H9 (cell line): Measurements from ENCODE around the gene DDX46. TPM values are rescaled to one million over a fixed set of nuclear protein-coding genes. Genes with fewer than 3 reads are reported as not detected.

Source experiments
- DNase-seq: peaks from one replicate; pipeline ENCODE4 v3.0.0-alpha.2; 2017
- H2AFZ ChIP-seq: one replicate; pipeline ENCODE4 v1.6.1; 2013; ENCODE audit warnings: mild to moderate bottlenecking, low read length, control low read depth, moderate library complexity
- H2AK5ac ChIP-seq: 2 replicates; pipeline ENCODE4 v1.6.1; 2013; ENCODE audit warnings: low read length, control low read depth, mixed read lengths; ENCODE audit not compliant: insufficient read length
- H2BK120ac ChIP-seq: one replicate; pipeline ENCODE4 v1.6.1; 2013; ENCODE audit warnings: low read depth, mild to moderate bottlenecking, low read length, control low read depth, inconsistent platforms; ENCODE audit not compliant: poor library complexity, severe bottlenecking
- H2BK12ac ChIP-seq: 2 replicates; pipeline ENCODE4 v1.6.1; 2013; ENCODE audit warnings: low read length, control low read depth, mixed read lengths, low read depth; ENCODE audit not compliant: insufficient read length
- H2BK15ac ChIP-seq: 2 replicates; pipeline ENCODE4 v1.6.1; 2013; ENCODE audit warnings: low read depth, low read length, control low read depth
- H2BK20ac ChIP-seq: one replicate; pipeline ENCODE4 v1.6.1; 2013; ENCODE audit warnings: low read depth, mild to moderate bottlenecking, low read length, control low read depth, inconsistent platforms; ENCODE audit not compliant: poor library complexity, severe bottlenecking
- H2BK5ac ChIP-seq: 2 replicates; pipeline ENCODE4 v1.6.1; 2013; ENCODE audit warnings: low read length, control low read depth, mixed read lengths; ENCODE audit not compliant: insufficient read length
- H3K14ac ChIP-seq: 2 replicates; pipeline ENCODE4 v1.6.1; 2013; ENCODE audit warnings: low read length, control low read depth; ENCODE audit not compliant: insufficient read depth
- H3K18ac ChIP-seq: 2 replicates; pipeline ENCODE4 v1.6.1; 2013; ENCODE audit warnings: low read depth, mild to moderate bottlenecking, mixed read lengths, low read length, control low read depth; ENCODE audit not compliant: insufficient read length
- H3K23ac ChIP-seq: 2 replicates; pipeline ENCODE4 v1.6.1; 2013; ENCODE audit warnings: low read length, control low read depth, mixed read lengths, low read depth; ENCODE audit not compliant: insufficient read length
- H3K23me2 ChIP-seq: 2 replicates; pipeline ENCODE4 v1.6.1; 2013; ENCODE audit warnings: low read depth, mild to moderate bottlenecking, mixed read lengths, low read length, control low read depth; ENCODE audit not compliant: insufficient read length, poor library complexity, severe bottlenecking
- H3K27ac ChIP-seq: 2 replicates; pipeline ENCODE4 v1.5.1; 2013; ENCODE audit warnings: low read length, control low read depth, mixed read lengths, low read depth; ENCODE audit not compliant: insufficient read length
- H3K27me3 ChIP-seq: 2 replicates; pipeline ENCODE4 v1.6.1; 2013; ENCODE audit warnings: low read length, control low read depth, inconsistent platforms; ENCODE audit not compliant: insufficient read depth
- H3K4ac ChIP-seq: 2 replicates; pipeline ENCODE4 v1.6.1; 2013; ENCODE audit warnings: low read depth, mild to moderate bottlenecking, control low read depth, inconsistent platforms, low read length, moderate library complexity
- H3K4me1 ChIP-seq: 2 replicates; pipeline ENCODE4 v1.6.1; 2013; ENCODE audit warnings: low read length, control low read depth, inconsistent platforms; ENCODE audit not compliant: insufficient read depth
- H3K4me2 ChIP-seq: 2 replicates; pipeline ENCODE4 v1.6.1; 2013; ENCODE audit warnings: low read length, control low read depth, mixed read lengths; ENCODE audit not compliant: insufficient read length, insufficient read depth
- H3K56ac ChIP-seq: 2 replicates; pipeline ENCODE4 v1.6.1; 2013; ENCODE audit warnings: low read depth, mild to moderate bottlenecking, mixed read lengths, low read length, control low read depth; ENCODE audit not compliant: insufficient read length
- H3K79me1 ChIP-seq: 2 replicates; pipeline ENCODE4 v1.6.1; 2013; ENCODE audit warnings: low read depth, mild to moderate bottlenecking, moderate library complexity, low read length, control low read depth, inconsistent platforms; ENCODE audit not compliant: insufficient read depth, poor library complexity, severe bottlenecking
- H3K79me2 ChIP-seq: 2 replicates; pipeline ENCODE4 v1.6.1; 2013; ENCODE audit warnings: low read length, control low read depth, inconsistent platforms; ENCODE audit not compliant: insufficient read depth
- H3K9ac ChIP-seq: 2 replicates; pipeline ENCODE4 v1.6.1; 2013; ENCODE audit warnings: low read length, control low read depth, mixed read lengths; ENCODE audit not compliant: insufficient read length; ENCODE audit errors: extremely low read depth
- H3K9me3 ChIP-seq: one replicate; pipeline ENCODE4 v1.6.1; 2013; ENCODE audit warnings: low read depth, low read length, inconsistent platforms; ENCODE audit not compliant: control insufficient read depth
- H3T11ph ChIP-seq: one replicate; pipeline ENCODE4 v1.6.1; 2013; ENCODE audit warnings: mild to moderate bottlenecking, low read length, control low read depth, inconsistent platforms
- H4K20me1 ChIP-seq: one replicate; pipeline ENCODE4 v1.6.1; 2013; ENCODE audit not compliant: control insufficient read depth, insufficient read length, insufficient read depth
- H4K5ac ChIP-seq: 2 replicates; pipeline ENCODE4 v1.6.1; 2013; ENCODE audit warnings: low read depth, mild to moderate bottlenecking, mixed read lengths, low read length, control low read depth; ENCODE audit not compliant: insufficient read length
- H4K8ac ChIP-seq: replicated peaks from 2 replicates; pipeline ENCODE4 v1.6.1; 2013; ENCODE audit warnings: low read length, control low read depth, mixed read lengths, low read depth; ENCODE audit not compliant: insufficient read length
- H4K91ac ChIP-seq: 2 replicates; pipeline ENCODE4 v1.6.1; 2013; ENCODE audit warnings: low read depth, mild to moderate bottlenecking, moderate library complexity, mixed read lengths, low read length, control low read depth; ENCODE audit not compliant: insufficient read length
- H3K27ac Mint-ChIP-seq, 3 experiments: 2 replicates in 2 of 3; 3 replicates in 1 of 3; pipeline ENCODE4 v1.8.0; 2020 to 2021; ENCODE audit warnings: mixed read lengths in 3 of 3, mild to moderate bottlenecking in 1 of 3, moderate library complexity in 1 of 3
- H3K27me3 Mint-ChIP-seq: 2 replicates; pipeline ENCODE4 v1.8.0; 2021; ENCODE audit warnings: low read depth, mild to moderate bottlenecking, moderate library complexity, mixed read lengths
- H3K36me3 Mint-ChIP-seq, 3 experiments: 2 replicates in 2 of 3; 3 replicates in 1 of 3; pipeline ENCODE4 v1.8.0; 2020 to 2021; ENCODE audit warnings: low read depth in 3 of 3, mixed read lengths in 3 of 3; ENCODE audit not compliant: insufficient read depth in 1 of 3
- H3K4me1 Mint-ChIP-seq, 2 experiments: 2 replicates each; pipeline ENCODE4 v1.8.0; 2020; ENCODE audit warnings: mixed read lengths in 2 of 2
- H3K4me3 Mint-ChIP-seq, 2 experiments: 2 replicates in 1 of 2; 3 replicates in 1 of 2; pipeline ENCODE4 v1.8.0; 2020 to 2021; ENCODE audit warnings: mild to moderate bottlenecking in 2 of 2, mixed read lengths in 2 of 2, moderate library complexity in 1 of 2
- H3K9me3 Mint-ChIP-seq, 2 experiments: 2 replicates in 1 of 2; 3 replicates in 1 of 2; pipeline ENCODE4 v1.8.0; 2020; ENCODE audit warnings: mild to moderate bottlenecking in 2 of 2, mixed read lengths in 2 of 2, moderate library complexity in 1 of 2
- CTCF ChIP-seq: fragments of 200-600 bp; sonication (generic); conservative IDR thresholded peaks from 3 replicates; pipeline ENCODE4 v1.8.0; 2021; ENCODE audit warnings: antibody characterized with exemption, mild to moderate bottlenecking
- WGBS: extraction: QIAGEN DNeasy Blood & Tissue Kit; methylation state at CpG from one replicate; pipeline ENCODE4 v1.1.7; 2013; ENCODE audit warnings: missing lambda C conversion rate, low lambda C conversion rate, mixed read lengths; ENCODE audit not compliant: insufficient read length; ENCODE audit errors: extremely low coverage; 5-methylcytosine and 5-hydroxymethylcytosine counted together
- total RNA-seq: library from RNA; stranded (reverse); gene quantifications from 2 replicates; pipeline ENCODE4 v1.2.1, GENCODE V29; 2021

Gene DDX46
- total RNA-seq, 1 experiment from 2014 or later, result 90.3 TPM

DNA sequence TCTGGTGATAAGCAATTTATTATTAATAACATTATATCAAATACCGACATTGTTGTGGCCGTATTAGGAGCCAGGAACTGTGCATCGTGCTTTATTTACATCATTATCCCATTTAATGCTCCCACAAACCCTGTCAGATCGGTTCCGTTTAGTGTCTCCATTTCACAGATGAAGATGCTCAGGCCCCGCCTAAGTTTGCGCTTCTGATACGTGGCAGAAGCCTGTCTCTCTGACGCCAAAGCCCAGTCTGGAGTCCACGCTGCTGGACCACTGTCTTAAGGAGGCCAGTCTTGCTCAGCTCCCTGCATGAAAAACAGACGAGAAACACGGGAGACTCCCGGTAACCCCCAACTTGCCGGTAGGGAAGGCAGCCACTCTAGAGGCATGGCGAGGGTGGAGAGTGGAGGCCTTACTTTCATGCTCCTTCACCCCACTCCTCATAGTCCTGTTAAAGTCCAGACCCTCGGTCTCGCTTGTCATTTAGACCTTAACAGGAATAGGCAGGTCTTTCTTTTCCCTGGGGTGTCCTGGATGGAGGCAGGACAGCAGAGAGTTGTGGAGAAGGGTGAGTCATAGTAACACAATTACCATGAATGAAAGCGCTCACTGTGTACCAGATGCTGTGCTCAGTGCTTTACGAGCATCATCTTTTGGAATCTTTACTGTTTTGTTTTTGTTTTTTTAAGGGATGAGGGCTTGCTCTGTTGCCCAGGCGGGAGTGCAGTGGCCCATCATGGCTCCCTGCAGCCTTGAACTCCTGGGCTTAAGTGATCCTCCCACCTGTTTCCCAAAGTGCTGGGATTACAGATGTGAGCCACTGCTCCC is 116.5 kb downstream of the DDX46 start:
- H2AK5ac ChIP-seq, result no peak overlapping the region
- no peak overlapping the region for H2BK20ac ChIP-seq
- Mint-ChIP-seq H3K4me1 (peaks cover 17% of the 10 kb centered on the region in 2 experiments), H3K27ac (peak overlapping the region in 2 of 3 experiments; percentile 62 to 83; a peak in 4 of 7 replicates), H3K9me3 (no peaks in the 10 kb centered on the region), H3K27me3 (no peaks in the 10 kb centered on the region), H3K4me3 (peak overlapping the region; percentile 89 to 92), H3K36me3 (peaks cover 0 to 5% (median 1%) of the 10 kb centered on the region in 3 experiments; a peak in 3 of 7 replicates)
- H3K27me3 ChIP-seq, result no peaks in the 10 kb centered on the region
- no peak overlapping the region for H2BK120ac ChIP-seq
- H3K4me2 ChIP-seq, result peak overlapping the region; percentile 60
- TF ChIP-seq CTCF, result no peak
- no peak overlapping the region for H3K4ac ChIP-seq
- no peak overlapping the region for H4K91ac ChIP-seq
- H3K23ac ChIP-seq, result no peak overlapping the region
- no peak overlapping the region; the same call in 1 of the 2 replicates for H3K14ac ChIP-seq
- no peaks in the 10 kb centered on the region for H3K79me2 ChIP-seq
- no peak overlapping the region for H3K56ac ChIP-seq
- no peak overlapping the region for H2AFZ ChIP-seq
- DNase-seq, result peak; percentile 27
- no peaks in the 10 kb centered on the region for H3K4me1 ChIP-seq
- H3K18ac ChIP-seq, result no peak overlapping the region
- H3K23me2 ChIP-seq, result peaks cover 6% of the 10 kb centered on the region
- H4K20me1 ChIP-seq, result no peaks in the 10 kb centered on the region
- no peak overlapping the region for H2BK5ac ChIP-seq
- H3K9me3 ChIP-seq, result no peaks in the 10 kb centered on the region
- no peak overlapping the region for H4K8ac ChIP-seq
- H3K27ac ChIP-seq, result no peak overlapping the region
- WGBS, result no CpG with 5 or more reads among the region's 20 CpGs
- H2BK12ac ChIP-seq, result no peak overlapping the region
- no peak overlapping the region for H2BK15ac ChIP-seq
- H3K9ac ChIP-seq, result peak overlapping the region; percentile 37
- no peak overlapping the region for H3T11ph ChIP-seq
- no peaks in the 10 kb centered on the region for H3K79me1 ChIP-seq
- no peak overlapping the region for H4K5ac ChIP-seq
